ENCODE data around the gene COL5A1. TPM values are rescaled to one million over a fixed set of nuclear protein-coding genes. Genes with fewer than 3 reads are reported as not detected.

COL5A1 gene
- total RNA-seq, 2 donors from 2014 or later = 10.9 to 22.0 TPM

- DNase-seq (ENCODE audit: low spot score) = no peak
- Histone ChIP-seq H3K27me3 (no peaks in the 10 kb centered on the region), H3K4me1 (peaks cover 0 to 35% of the 10 kb centered on the region in 2 donors), H3K4me3 (no peak overlapping the region), H3K27ac (peak overlapping the region in 1 of 2 donors; percentile 67), H3K9me3 (no peaks in the 10 kb centered on the region), H3K36me3 (no peaks in the 10 kb centered on the region)
- TF ChIP-seq, protein P1, sequence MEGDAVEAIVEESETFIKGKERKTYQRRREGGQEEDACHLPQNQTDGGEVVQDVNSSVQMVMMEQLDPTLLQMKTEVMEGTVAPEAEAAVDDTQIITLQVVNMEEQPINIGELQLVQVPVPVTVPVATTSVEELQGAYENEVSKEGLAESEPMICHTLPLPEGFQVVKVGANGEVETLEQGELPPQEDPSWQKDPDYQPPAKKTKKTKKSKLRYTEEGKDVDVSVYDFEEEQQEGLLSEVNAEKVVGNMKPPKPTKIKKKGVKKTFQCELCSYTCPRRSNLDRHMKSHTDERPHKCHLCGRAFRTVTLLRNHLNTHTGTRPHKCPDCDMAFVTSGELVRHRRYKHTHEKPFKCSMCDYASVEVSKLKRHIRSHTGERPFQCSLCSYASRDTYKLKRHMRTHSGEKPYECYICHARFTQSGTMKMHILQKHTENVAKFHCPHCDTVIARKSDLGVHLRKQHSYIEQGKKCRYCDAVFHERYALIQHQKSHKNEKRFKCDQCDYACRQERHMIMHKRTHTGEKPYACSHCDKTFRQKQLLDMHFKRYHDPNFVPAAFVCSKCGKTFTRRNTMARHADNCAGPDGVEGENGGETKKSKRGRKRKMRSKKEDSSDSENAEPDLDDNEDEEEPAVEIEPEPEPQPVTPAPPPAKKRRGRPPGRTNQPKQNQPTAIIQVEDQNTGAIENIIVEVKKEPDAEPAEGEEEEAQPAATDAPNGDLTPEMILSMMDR (IDR thresholded peaks at IDR 0.05) = no peak
Measured at GRCh38 chr9:134736791-134737497, 95.3 kb downstream of the COL5A1 start.

DNA sequence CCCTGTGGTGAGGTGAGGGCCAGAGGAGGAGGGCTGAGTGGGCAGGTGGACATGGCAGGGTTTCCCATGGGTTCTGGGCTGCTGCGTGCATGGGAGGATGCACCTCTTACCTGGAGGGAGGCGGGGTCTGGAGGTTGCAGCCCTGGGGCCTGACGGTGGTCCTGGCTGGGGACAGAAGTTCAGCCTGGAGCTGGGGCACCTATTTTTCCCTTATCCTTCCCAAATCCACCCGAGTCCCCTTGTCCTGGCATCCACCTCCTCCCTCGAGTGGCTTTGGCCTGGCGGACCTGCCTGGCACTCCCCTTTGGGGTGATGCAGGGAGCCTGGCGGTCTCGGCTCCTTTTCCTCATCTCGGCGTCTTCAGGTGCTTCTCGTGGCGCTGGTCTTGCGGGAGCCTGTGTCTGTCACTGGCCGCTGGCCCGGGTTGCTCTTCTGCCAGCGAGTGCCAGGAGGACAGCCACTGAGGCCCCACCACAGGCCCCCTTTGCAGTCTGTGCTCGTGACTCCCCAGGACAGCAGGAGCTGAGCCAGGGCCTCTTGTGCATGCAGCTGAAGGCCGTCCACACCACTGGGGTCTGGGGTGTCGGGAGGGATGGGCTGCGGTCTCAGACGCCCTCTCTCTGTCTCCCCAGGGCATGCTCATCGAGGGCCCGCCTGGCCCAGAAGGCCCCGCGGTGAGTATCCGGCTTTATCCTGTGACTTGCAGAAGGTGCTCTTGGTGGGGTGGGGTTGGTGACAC, 96.4 kb downstream of the COL5A1 start:
- Histone ChIP-seq H3K9me3 (no peaks in the 10 kb centered on the region), H3K4me1 (peaks cover 0 to 34% of the 10 kb centered on the region in 2 donors), H3K4me3 (no peak overlapping the region), H3K36me3 (no peaks in the 10 kb centered on the region), H3K27me3 (no peaks in the 10 kb centered on the region), H3K27ac (peak overlapping the region in 1 of 2 donors; percentile 11)
- TF ChIP-seq, protein P1 (IDR thresholded peaks at IDR 0.05) = no peak
- DNase-seq (ENCODE audit: low spot score) = no peak

- H3K27me3 ChIP-seq = no peaks in the 10 kb centered on the region
- H3K4me3 ChIP-seq = no peak overlapping the region
- peaks cover 0 to 24% of the 10 kb centered on the region in 2 donors for H3K4me1 ChIP-seq
- TF ChIP-seq, protein P1 (IDR thresholded peaks at IDR 0.05) = peak; percentile 78 to 95
- no peaks in the 10 kb centered on the region for H3K36me3 ChIP-seq
- peak; percentile 79 for DNase-seq (ENCODE audit: low spot score)
- H3K9me3 ChIP-seq = no peaks in the 10 kb centered on the region
- no peak overlapping the region for H3K27ac ChIP-seq
Measured at GRCh38 chr9:134738869-134739659, 97.5 kb downstream of the COL5A1 start.

DNA sequence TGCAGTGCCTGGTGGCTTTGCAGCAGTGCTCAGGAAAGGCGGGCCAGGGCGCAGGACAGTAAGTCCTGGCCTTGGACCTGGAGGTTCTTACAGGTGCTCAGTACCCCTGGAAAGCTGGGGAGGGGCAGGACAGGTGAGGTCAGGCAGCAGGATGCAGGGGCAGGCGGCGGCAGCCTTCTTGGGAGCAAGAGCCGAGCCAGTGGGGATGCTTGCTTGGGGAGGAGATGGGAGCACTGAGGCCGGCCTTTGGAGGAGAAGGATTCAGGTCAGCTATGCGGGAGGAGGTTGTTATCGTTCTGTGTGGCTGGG, 98.0 kb downstream of the COL5A1 start:
- H3K4me1 ChIP-seq = peaks cover 0 to 19% of the 10 kb centered on the region in 2 donors
- no peaks in the 10 kb centered on the region for H3K27me3 ChIP-seq
- H3K4me3 ChIP-seq = no peak overlapping the region
- no peaks in the 10 kb centered on the region for H3K36me3 ChIP-seq
- H3K9me3 ChIP-seq = no peaks in the 10 kb centered on the region
- DNase-seq (ENCODE audit: low spot score) = no peak
- TF ChIP-seq, protein P1 (IDR thresholded peaks at IDR 0.05) = no peak
- no peak overlapping the region for H3K27ac ChIP-seq

DNA sequence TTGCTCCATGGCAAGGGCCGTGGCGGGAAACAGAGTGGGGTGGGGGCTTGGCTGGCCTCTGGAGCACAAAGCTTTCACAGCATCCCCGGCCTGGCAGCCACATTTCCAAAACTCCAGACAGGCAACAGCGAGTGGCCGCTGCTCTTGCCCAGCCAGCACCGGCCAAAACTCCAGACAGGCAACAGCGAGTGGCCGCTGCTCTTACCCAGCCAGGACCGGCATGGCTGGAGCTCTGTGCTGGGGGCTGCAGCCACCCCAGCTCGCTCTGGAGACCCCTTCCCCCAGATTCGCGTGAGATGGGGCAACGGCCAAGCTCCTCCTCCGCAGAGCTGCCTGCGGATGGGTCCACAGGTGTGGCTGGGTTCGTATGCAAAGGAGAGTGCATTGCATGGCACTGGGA, 98.5 kb downstream of the COL5A1 start:
- TF ChIP-seq, protein P1 (IDR thresholded peaks at IDR 0.05) = no peak
- H3K36me3 ChIP-seq = no peaks in the 10 kb centered on the region
- H3K27me3 ChIP-seq = no peaks in the 10 kb centered on the region

More for the DNA sequence above, 98.5 kb downstream of the COL5A1 start:
- no peak for DNase-seq (ENCODE audit: low spot score)
- no peak overlapping the region for H3K27ac ChIP-seq
- no peak overlapping the region for H3K4me3 ChIP-seq
- H3K9me3 ChIP-seq = no peaks in the 10 kb centered on the region
- peaks cover 0 to 19% of the 10 kb centered on the region in 2 donors for H3K4me1 ChIP-seq

All from right atrium auricular region (tissue), 2 donors.